GM12864 (cell line): ENCODE data around the gene LPA.
A peak's percentile ranks its signal among the peaks of the same experiment; 100 is the strongest.
"Not testable (repeated sequence)": the region's sequence is repeated elsewhere in the genome, so short reads cannot be mapped to it uniquely, and the experiment has no call there.

ENCODE experiments used
- DNase-seq: peaks from one replicate; pipeline ENCODE4 v3.0.0-alpha.2; 2011; ENCODE audit warnings: low read depth
- H3K4me3 ChIP-seq: 2 replicates; pipeline ENCODE4 v1.5.1; 2011; ENCODE audit warnings: mild to moderate bottlenecking, low read depth, low read length, control low read depth
- CTCF ChIP-seq: IDR thresholded peaks from 2 replicates; pipeline ENCODE4 v1.5.1; 2011; ENCODE audit warnings: low read depth, mild to moderate bottlenecking, moderate library complexity, low read length, control low read depth, inconsistent platforms; ENCODE audit errors: missing control alignments

The LPA gene

GRCh38 chr6:160664198-160664597 lies at the start of gene LPA:
TSS of gene LPA (minus strand) at chr6:160664275. CDS start at chr6:160664214, 61 bp downstream.
- DNase-seq, H3K4me3 ChIP-seq: not testable (repeated sequence)

- DNase-seq, H3K4me3 ChIP-seq: not testable (repeated sequence)
These were observed 44.9 kb upstream of the LPA start for GRCh38 chr6:160708993-160709392.

- DNase-seq, H3K4me3 ChIP-seq: not testable (repeated sequence)
These were observed 40.6 kb upstream of the LPA start for GRCh38 chr6:160704688-160705087.

DNA sequence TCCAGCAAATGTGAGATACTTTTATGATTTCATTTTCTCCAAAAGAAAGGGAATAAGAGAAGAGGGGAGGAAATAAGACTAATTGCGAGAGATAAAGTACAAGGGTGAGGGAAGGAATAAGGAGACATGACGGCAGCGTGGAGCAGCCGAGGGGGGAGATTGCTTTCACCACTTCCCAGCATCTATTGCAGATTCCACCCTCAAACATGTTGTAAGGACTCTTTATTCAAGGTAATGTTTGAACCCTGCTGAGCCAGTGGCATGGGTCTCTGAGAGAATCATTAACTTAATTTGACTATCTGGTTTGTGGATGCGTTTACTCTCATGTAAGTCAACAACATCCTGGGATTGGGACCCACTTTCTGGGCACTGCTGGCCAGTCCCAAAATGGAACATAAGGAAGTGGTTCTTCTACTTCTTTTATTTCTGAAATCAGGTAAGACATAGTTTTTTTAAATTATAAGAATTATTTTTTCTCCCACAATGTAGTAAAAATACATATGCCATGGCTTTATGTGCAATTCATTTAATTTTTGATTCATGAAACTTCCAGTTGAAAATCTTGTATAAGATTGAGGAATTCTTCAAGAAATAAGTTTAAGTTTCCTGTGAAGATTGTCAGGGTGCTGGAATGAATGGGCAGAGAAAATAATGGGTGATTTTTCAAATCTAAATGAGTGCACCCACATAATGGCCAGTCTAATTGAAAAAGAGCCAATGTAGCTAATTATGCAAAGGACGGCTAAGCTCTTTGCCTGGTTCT lies 38.0 kb upstream of the LPA start, which contains the start of gene PLG:
Gene PLG (plus strand): TSS at position 327 of the 763 bp plus-strand sequence. CDS start 61 bp downstream, at position 388.
- not testable (repeated sequence) for H3K4me3 ChIP-seq, DNase-seq

DNA sequence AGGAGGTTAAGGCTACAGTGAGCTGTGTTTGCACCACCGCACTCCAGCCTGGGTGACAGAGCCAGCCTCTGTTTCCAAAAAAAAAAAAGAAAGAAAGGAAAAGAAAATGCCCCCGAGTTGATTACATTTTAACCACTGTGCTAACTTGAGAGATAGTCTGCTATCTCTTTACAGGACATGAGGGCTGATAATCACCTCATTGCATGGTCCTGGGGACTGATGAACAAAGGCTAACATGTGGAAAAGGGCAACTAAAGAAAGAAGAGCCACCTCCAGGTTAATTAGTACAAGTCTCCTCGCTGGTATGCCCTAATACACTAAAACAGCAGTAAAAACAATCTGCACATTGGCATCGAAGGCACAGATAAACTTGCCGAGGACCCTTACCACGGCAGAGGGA lies 33.8 kb upstream of the LPA start:
- DNase-seq: no peak
- no peak overlapping the region for H3K4me3 ChIP-seq
- TF ChIP-seq CTCF: no peak

DNA sequence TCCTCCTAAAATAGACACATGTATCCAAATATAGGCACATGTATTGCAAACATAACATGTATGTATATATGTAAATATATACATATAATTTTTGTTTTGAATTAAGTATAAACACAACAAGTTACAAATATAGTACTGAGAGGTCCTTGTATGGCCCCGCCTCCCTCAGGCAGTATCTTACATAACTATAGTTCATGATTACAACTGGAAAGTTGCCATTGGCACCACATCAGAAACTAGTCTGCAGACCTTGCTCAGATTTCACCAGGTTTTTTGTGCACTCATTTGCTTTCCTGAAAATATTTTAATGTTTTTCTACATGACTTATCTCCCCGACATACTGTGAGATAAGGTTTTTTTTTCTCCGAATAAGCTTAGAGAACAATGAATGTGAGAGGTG lies 32.8 kb upstream of the LPA start:
- not testable (repeated sequence) for H3K4me3 ChIP-seq, DNase-seq

DNA sequence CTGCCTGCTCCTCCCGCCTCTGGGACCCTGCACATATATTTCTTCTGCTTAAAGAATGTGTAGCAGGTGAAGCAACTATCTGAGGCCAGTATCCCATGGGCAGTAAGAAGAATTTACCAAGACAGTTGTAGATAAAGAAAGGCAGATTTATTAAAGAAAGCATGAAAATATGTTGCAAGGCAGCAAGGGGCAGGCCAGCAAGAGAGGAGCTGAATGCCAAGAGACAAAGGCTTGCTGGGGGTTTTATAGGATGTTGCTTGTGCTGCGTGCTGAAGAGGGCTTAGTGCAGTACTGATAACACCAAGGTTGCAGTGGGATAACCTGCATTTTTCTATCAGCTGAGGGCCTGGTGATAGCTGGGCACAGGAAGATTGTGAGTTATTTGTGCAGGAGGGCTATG lies 31.5 kb upstream of the LPA start:
- not testable (repeated sequence) for H3K4me3 ChIP-seq, DNase-seq

DNA sequence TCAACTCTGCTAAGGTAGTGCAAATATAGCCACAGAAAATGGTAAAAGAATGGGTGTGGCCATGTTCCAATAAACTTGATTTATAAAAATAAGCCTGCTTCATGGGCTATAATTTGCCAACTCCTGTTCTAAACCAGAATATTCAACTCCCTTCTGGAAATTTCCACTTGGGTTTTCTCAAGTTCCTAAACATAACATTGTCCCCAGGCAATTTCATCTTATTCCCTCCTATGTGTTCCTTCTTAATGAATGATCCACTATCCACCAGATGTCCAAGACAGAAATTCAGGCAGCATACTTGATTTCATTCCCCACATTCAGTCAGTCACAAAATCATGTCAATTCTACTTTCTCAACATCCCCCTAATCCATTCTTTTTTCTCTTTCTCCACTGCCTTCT lies 30.9 kb upstream of the LPA start:
- H3K4me3 ChIP-seq, DNase-seq: not testable (repeated sequence)

DNA sequence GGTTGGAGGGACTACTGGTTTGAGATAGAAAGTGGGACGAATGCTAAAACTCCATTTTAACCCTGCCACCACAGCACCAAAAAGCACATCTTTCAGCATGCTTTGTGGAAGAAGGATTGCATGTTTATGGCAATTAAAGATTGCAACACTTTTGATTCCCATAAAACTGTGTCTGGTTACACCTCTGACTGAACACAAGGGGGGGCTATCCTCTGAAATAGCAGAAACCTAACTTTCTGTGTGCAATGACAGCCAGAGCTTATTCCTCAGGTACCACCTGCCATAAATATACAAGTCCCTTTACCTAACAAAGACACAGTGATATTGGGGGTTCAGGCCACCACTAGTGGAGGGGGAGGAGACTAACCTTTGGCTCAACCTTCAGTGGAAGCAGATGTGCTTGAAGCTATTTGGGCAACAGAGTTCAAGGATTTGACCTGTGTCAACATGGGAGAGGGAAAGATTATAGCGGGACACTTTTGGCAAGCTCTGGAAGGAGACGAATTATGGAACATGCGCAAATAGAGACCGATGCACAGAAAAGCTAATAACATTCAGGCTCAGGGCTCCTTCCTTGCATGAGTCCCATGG lies 28.4 kb upstream of the LPA start:
- peak; percentile 41 for TF ChIP-seq CTCF
- H3K4me3 ChIP-seq: no peak overlapping the region
- DNase-seq: no peak

DNA sequence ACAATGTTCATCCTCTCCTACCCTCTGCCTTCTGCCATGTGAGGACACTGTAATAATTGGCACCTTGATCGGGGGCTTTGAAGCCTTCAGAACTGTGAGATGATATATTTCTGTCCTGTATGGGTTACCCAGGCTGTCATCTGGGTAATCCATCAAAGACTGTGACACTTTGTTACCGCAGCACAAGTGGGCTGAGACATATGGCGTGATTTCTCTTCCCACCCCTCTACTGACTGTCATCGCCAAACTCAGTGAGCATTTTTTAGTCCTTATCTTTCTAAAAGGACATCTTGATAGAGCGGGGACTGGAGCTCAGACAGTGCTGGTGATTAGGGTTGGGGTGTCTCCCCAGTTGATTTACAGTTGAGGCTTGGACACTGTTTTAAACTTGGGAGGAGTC lies 27.5 kb upstream of the LPA start:
- TF ChIP-seq CTCF: no peak
- no peak for DNase-seq
- H3K4me3 ChIP-seq: no peak overlapping the region

DNA sequence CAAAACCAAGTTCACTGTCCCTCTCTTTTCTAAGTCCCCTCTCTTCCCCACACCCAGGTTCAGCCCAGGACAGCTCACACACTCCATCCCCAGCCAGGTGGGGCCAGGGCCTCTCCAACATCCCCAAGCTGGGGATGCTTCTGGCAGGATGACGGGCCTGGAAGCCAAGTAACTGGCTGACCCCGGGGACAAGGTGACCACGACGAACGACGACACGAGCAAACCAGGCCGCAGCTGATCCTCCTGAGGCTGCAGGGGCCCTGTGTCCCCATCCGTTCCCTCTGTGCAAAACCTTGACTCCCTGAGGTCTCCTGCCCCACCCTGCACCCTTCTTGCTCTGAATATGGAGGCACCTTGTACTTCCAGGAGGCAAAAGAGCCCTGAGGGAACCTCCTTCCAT lies 26.4 kb upstream of the LPA start:
- no peak overlapping the region for H3K4me3 ChIP-seq
- no peak for TF ChIP-seq CTCF
- DNase-seq: no peak
